HG03460 (cell line): ENCODE data around the gene SHQ1.
"Not testable (repeated sequence)": the region's sequence is repeated elsewhere in the genome, so short reads cannot be mapped to it uniquely, and the experiment has no call there.

Source experiments
- ATAC-seq: cut with Tn5 transposase; IDR thresholded peaks from one replicate; pipeline ENCODE4 v1.9.1; 2021; ENCODE audit not compliant: unreplicated experiment

SHQ1 gene

GRCh38 chr3:72722930-72723726 lies 125.1 kb downstream of the SHQ1 start:
- peak; percentile 64 for ATAC-seq

- no peak for ATAC-seq
Observed at GRCh38 chr3:72721683-72722381, 126.4 kb downstream of the SHQ1 start.

GRCh38 chr3:72720566-72720965 lies 127.7 kb downstream of the SHQ1 start:
- no peak for ATAC-seq

- ATAC-seq: no peak
Observed at GRCh38 chr3:72719137-72719536, 129.1 kb downstream of the SHQ1 start.

GRCh38 chr3:72714135-72714534 lies 134.1 kb downstream of the SHQ1 start:
- ATAC-seq: not testable (repeated sequence)

- not testable (repeated sequence) for ATAC-seq
Observed at GRCh38 chr3:72710471-72710870, 137.8 kb downstream of the SHQ1 start.

GRCh38 chr3:72708441-72708840 lies 139.8 kb downstream of the SHQ1 start:
- no peak for ATAC-seq

- no peak for ATAC-seq
Observed at GRCh38 chr3:72702997-72703396, 145.2 kb downstream of the SHQ1 start.

- ATAC-seq: no peak
Observed at GRCh38 chr3:72702390-72702789, 145.9 kb downstream of the SHQ1 start.

GRCh38 chr3:72700106-72700505 lies 148.1 kb downstream of the SHQ1 start:
- ATAC-seq: no peak

- no peak for ATAC-seq
Observed at GRCh38 chr3:72699631-72700030, 148.6 kb downstream of the SHQ1 start.
